Esophagus mucosa (tissue), 1 donor: Measurements from ENCODE around the gene ADAMTS2. TPM values are rescaled to one million over a fixed set of nuclear protein-coding genes. Genes with fewer than 3 reads are reported as not detected.
"Not testable (repeated sequence)": the region's sequence is repeated elsewhere in the genome, so short reads cannot be mapped to it uniquely, and the experiment has no call there.

Experiments
- ATAC-seq: fragments of 200-7000 bp; cut with Tn5 transposase; one replicate; pipeline ENCODE4 v1.9.1; 2020
- total RNA-seq: library from RNA; stranded (reverse); gene quantifications from one replicate; pipeline ENCODE4 v1.2.4, GENCODE V29; 2023
- donor health status: DM: yes; HTN: yes; CAD: no.

The ADAMTS2 gene
- total RNA-seq, 1 donor from 2014 or later: 3.5 TPM

- no peak for ATAC-seq
Measured at GRCh38 chr5:179296150-179296821, 49.0 kb downstream of the ADAMTS2 start.

DNA sequence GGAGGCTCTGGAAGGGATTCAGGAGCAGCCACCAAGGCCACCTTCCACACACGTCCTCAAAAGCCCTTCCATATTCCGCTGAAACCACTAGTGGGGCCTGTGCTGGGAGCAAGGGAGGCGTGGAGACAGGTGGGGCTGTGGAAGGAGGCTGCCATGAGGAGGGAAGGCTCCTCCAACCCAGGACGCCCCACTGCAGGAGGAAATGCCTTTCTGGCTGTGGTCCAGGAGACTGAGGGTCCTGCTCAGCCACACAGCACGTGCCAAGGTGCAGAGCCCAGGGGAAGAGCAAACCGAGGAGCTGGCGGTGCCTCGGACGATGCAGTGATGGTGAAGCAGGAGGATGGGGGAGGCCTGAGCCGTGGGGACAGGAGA is 49.5 kb downstream of the ADAMTS2 start:
- ATAC-seq: no peak

DNA sequence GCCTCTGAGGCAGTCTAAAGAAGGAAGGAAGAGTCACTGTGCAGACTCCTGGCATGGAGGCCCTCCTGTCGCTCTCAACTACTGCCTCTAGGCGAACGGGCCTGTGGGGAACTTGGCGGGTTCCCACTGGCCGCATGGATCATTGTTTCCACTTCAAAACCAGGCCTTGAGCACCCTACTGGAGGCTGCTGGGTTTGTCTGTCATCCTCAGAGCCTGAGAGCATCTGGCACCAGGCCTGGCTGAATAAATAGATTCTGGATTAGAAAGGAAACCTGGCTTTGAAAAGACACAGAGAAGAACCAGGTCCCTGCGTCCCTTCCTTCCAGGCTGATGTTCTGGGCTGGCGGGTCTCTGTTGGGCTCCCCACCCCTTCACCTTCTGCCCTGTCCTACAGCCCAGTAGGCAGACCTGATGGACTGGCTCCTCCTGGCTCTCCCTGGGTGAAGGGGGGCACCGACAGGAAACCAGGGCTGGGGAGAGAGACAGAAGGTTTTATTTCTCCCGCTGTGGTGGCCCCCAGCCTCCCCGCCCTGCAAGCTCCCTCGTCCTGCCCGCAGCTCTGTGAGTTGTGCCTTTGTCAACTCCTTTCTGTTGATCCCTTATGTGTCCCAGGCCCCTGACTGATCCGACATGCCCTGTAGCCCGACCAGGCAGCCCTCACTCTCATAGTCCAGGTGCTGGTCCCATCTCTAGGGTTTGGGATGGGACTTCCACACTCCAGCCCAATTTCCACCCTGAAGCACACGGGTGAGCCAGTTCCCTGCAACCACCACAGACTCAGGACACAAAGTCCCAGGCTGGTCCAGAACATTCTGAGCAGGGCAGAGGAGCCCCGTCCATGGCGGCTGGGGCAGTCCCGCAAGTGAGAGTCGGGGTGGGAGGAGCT is 50.1 kb downstream of the ADAMTS2 start:
- ATAC-seq: no peak

DNA sequence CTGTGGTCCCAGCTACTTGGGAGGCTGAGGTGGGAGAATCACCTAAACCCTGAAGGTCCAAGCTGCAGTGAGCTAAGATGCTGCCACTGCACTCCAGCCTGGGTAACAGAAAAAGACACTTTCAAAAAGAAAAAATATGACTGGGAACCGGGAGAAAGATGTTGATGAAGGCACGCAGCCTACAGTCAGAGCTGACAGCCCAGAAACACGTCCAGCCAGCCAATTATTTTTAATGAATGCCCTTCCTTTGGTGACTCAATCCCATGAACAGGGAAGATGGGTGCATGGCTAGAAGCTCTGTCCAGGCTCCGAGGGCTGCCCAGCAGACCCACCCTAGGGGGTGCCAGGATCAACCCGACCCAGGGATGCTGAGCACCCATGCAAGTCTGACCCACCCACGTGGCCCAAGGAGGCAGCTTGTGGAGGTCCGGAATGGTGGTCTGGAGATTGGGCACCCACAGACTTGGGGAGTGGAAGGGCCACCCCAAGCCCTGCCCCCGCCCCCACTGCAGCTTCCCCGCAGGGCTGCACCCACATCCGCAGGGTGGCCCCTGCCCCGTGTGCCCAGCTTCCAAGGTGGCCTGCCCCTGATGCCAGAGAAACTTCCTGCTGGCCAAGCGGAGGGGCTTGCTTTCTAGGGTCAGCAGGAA is 51.0 kb downstream of the ADAMTS2 start:
- no peak for ATAC-seq

DNA sequence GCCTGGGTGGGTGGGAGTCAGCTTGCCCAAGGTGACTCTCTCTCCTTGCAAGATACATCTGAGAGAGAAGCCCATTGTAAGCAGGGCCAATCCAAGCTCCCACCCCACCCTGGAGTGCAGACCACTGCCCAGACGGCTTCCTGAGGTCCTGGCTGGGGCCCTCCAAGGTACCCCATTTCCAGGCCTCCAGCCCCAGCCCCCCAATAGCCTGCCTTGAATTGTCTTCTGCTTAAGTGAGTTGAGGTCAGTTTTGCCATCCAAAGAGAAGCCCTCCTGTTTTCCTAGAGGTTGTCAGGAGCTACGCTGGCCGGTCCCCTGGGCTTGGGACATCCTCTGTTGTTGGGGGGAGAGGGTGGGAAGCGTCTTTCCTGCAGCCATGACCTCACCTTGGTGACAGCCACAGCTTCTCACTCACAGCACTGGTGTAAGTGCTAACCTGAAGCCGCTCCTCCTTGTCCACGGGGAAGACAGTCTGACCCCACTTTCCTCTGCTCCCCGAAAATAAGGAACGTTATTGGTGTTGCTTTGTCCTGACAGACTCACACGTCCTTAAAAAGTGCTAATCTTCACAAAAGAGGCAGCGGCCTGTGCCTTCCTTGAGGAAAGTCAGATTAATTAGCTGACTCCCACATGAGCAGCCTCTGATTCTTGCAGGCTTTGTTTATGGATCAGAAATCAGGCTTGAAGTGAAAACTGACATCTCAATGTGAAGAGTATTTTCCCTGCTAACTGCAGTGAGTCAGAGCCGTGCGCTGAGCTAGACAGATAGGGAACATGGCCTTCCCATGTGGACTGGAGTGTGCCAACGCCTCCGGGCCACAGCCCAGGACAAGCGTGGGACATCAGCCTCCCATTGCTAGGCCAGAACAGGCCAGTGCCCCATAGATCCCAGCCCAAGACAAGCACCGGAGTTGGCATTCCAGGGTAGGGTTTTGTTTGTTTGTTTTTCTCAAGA is 52.3 kb downstream of the ADAMTS2 start:
- no peak for ATAC-seq

- no peak for ATAC-seq
Measured at GRCh38 chr5:179292202-179292601, 53.1 kb downstream of the ADAMTS2 start.

DNA sequence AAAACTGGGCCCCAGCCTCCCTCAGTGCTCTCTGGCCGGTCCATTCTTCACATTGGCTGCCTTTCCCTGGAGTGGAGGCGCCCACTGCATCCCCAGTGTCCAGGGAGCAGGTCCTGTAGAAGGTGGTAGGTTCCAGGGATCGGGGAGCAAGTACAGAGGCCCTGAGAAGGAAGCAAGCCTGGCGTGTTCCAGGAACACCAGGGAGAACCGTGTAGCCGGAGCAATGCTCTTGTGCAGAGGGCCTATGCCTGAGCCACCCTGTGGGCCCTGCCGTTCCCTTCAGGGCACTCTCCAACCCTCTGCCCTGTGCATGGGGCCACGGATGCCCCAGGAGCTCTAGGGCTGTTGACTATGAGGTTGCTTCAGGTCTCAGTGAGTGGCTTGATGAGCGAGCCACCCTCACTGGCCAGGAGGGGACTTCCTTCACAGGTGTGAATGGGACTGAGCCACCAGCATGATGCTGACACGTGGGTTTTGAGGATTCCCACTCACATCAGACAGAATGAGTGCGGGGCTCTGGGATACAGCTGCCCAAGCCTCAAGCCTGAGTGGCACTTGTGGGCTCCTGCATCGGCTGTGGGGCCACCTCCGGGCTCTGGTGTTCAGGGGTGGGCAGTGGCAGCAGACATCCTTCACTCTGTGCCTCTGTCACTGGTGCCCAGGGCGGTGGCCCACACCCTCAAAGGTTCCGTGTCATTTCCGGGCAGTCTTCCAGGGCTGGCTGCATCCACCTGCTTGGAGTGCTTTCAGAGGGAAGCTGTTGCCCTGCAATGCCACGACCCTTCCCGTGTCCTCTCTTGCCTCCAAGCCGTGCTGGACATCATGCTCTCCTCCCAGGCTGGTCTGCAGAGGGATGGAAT is 54.4 kb downstream of the ADAMTS2 start:
- ATAC-seq: no peak

DNA sequence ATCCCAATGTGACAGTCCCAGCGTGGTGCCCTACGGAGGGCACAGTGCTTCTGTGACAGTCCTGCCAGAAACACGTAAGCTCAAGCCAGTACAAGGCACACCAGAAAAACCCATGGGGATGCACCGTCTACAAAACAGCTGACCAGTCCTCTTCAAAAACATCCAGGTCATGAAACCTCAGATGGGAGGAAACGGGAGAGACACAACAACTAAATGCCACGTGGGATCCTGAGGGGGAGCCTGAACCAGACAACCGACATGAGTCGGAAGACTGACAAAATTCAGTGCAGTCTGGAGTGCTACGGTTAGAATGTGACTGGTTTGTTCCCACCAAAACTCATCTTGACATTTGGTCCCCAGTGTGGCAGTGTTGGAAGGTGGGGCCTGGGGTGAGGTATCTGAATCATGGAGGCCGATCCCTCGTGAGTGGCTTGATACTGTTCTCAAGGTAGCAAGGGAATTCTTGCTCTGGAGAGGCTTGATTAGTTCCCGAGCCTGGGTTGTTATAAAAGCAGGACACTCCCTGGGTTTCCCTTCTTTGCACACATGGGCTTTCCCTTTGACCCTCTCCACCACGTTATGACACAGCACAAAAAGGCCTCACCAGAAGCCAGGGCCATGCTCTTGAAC is 55.4 kb downstream of the ADAMTS2 start:
- ATAC-seq: no peak

GRCh38 chr5:179288809-179289185 is 56.5 kb downstream of the ADAMTS2 start:
- no peak for ATAC-seq

- ATAC-seq: no peak
Measured at GRCh38 chr5:179288101-179288808, 57.0 kb downstream of the ADAMTS2 start.

DNA sequence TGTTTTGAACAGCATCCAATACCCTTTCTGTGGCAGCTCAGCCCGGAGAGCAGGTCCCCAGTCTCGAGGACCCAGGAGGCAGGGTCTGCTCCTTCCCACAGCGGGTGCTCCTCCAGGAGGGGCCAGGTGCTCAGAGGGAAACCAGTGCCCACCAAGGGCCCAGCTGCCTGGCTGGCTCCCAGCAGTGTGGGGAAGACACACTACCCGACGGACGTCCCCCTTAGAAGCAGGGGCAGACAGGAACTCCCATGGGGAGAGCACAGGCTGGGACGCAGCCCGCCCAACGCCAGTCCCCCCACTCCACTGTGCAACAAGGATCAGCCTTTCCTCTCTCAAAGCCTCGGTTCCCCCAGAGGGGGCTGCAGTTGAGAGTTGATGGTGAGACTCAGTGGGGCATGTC is 57.6 kb downstream of the ADAMTS2 start:
- no peak for ATAC-seq

- no peak for ATAC-seq
Measured at GRCh38 chr5:179287071-179287470, 58.2 kb downstream of the ADAMTS2 start.

GRCh38 chr5:179285776-179286162 is 59.5 kb downstream of the ADAMTS2 start:
- not testable (repeated sequence) for ATAC-seq

GRCh38 chr5:179284751-179285631 is 60.3 kb downstream of the ADAMTS2 start:
- ATAC-seq: no peak

GRCh38 chr5:179283908-179284307 is 61.4 kb downstream of the ADAMTS2 start:
- not testable (repeated sequence) for ATAC-seq

- ATAC-seq: no peak
Measured at GRCh38 chr5:179281694-179282093, 63.6 kb downstream of the ADAMTS2 start.

GRCh38 chr5:179280095-179280490 is 65.2 kb downstream of the ADAMTS2 start:
- no peak for ATAC-seq

DNA sequence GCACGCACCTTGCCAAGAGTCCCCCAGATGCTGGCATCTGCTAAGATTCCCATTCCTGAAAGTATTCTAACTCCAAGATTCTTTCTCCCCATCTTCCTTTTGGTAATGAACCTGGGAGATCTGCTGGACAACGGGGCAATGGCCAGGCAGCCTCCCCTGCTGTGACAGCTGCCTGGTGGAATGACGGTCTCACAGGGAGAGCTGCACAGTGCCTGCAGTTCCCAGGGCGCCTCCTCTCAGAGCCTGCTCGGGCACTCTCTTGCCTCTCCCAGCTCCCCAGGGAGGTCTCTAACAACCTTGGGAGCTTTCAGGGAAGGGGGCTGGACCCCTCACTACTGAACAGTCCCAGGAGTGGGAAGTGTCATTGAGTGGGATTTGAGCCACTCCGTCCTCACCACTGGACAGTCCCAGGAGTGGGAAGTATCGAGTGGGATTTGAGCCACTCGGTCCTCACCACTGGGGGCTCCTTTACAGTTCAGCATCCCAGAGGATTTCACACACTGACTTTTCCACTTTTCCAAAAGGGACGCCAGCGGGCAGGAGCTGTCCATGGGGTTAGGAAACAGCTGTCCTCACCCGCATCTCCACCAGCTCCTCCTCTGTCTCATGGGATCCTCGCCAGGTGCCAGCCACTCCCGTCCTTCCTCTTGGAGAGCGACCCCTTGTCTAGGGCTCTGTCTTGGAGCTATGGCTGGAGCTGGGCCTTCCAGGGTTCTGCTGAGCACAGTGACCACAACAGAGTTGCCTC is 65.7 kb downstream of the ADAMTS2 start:
- ATAC-seq: no peak
